ENCODE data around the gene POLG2.
A peak's percentile ranks its signal among the peaks of the same experiment; 100 is the strongest.

POLG2 gene

GRCh38 chr17:64503821-64504768, 7.2 kb upstream of the POLG2 start:
- peak overlapping the region; percentile 100 for H3K4me3 ChIP-seq (ENCODE audit: low read depth, low read length)
- TF ChIP-seq CTCF (IDR thresholded peaks at IDR 0.05; ENCODE audit: insufficient read depth, low read depth, low read length, missing control alignments): no peak
- no peak for DNase-seq (ENCODE audit: low read depth)

GRCh38 chr17:64503341-64503740, 6.5 kb upstream of the POLG2 start:
- no peak for DNase-seq (ENCODE audit: low read depth)
- H3K4me3 ChIP-seq (ENCODE audit: low read depth, low read length): no peak overlapping the region
- TF ChIP-seq CTCF (IDR thresholded peaks at IDR 0.05; ENCODE audit: insufficient read depth, low read depth, low read length, missing control alignments): no peak

GRCh38 chr17:64502809-64503208, 6.0 kb upstream of the POLG2 start:
- no peak overlapping the region for H3K4me3 ChIP-seq (ENCODE audit: low read depth, low read length)
- DNase-seq (ENCODE audit: low read depth): no peak
- TF ChIP-seq CTCF (IDR thresholded peaks at IDR 0.05; ENCODE audit: insufficient read depth, low read depth, low read length, missing control alignments): no peak

GRCh38 chr17:64502021-64502420, 5.2 kb upstream of the POLG2 start:
- no peak for TF ChIP-seq CTCF (IDR thresholded peaks at IDR 0.05; ENCODE audit: insufficient read depth, low read depth, low read length, missing control alignments)
- DNase-seq (ENCODE audit: low read depth): no peak
- H3K4me3 ChIP-seq (ENCODE audit: low read depth, low read length): no peak overlapping the region

DNA sequence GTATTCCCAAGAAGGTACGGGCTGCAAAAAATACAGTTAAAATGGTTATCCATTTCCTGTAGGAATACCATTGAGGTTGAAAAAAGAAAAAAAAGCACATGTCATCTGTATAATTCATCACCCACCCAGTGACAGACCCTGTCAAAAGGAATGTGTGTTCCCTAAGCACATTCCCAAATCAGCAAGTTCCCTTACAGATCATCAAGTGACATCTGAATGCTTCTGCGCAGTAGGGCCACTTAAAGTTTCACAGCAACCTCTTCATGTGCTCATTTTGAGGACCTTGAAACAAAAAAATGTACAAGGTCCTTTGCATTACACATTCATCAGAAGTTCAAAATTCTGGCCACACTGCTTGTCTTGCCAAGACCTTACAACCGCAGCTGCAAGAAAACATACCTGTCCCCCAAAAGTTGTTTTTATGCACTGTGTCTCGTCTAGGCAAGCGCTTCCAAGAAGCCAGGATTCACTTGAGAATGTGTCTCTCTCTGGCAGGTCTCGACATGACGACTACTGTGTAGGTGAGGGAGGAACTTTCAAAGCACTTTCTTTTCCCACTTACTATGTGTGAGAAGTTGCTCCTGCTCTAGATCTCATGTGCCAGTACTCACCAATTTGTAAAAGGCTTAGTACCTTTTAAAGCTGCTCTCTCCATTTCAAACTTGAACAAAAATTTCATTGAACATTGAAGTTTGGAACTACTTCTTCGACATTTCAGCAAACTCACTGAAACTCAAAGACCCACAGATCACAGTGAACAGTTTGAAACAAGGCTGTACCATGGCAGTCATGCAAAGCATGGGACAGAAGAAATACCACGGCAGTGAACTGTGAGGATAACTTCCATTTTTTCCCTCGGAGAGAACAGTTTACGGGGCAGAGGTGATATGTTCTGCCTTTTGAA, 4.3 kb upstream of the POLG2 start:
- no peak overlapping the region for H3K4me3 ChIP-seq (ENCODE audit: low read depth, low read length)
- TF ChIP-seq CTCF (IDR thresholded peaks at IDR 0.05; ENCODE audit: insufficient read depth, low read depth, low read length, missing control alignments): no peak
- no peak for DNase-seq (ENCODE audit: low read depth)

DNA sequence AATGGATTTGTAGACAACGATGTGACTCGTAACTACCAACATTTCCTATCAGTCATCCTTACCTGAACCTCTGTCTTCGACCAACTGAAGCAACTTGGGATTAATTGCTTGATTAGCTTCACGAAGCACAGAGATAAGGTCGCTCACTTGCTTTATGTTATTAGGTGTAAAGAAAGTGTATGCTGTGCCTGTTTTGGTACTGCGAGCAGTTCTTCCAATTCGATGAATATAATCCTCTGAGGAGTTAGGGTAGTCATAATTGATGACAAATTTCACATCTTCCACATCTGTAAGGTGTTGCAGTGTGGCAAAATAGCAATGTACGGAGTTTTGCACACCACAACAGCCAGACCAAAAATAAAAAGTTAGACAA, 3.6 kb upstream of the POLG2 start:
- TF ChIP-seq CTCF (IDR thresholded peaks at IDR 0.05; ENCODE audit: insufficient read depth, low read depth, low read length, missing control alignments): no peak
- H3K4me3 ChIP-seq (ENCODE audit: low read depth, low read length): no peak overlapping the region
- DNase-seq (ENCODE audit: low read depth): no peak

Measured in GM12865 (cell line).